ENCODE results near the gene AKAP6. TPM values are rescaled to one million over a fixed set of nuclear protein-coding genes. Genes with fewer than 3 reads are reported as not detected.

Gene AKAP6
- total and polyA plus RNA-seq, 5 donors from 2014 or later = 0.07 to 1.1 (median 0.47) TPM

DNA sequence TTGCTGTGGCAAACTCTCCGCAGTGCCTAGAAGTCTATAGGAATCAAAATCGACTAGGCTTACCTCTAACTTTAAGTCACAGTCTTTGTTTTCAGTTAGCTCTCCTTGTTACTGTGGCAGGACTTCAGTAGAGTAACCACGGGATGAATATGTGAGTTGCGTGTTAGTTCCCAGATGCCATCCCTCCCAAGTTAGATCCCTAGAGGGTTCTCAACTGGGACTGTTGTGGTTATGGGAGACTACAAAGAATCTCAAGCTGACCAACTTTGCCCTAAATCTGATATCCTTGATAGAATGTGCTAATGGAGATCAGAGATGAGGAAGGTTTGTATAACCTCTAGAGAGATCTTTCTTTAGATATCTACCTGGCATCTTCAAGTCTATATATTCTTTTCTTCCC lies 208.1 kb downstream of the AKAP6 start:
- H3K9me3 Mint-ChIP-seq = no peaks in the 10 kb centered on the region
- no peak overlapping the region for H3K27ac ChIP-seq (ENCODE audit: insufficient read depth, low read length, poor library complexity, severe bottlenecking)
- no peak overlapping the region for H3K27ac Mint-ChIP-seq
- H3K4me1 Mint-ChIP-seq = no peaks in the 10 kb centered on the region
- no peak for DNase-seq
- H3K4me3 Mint-ChIP-seq = no peak overlapping the region
- no peak overlapping the region for H3K4me3 ChIP-seq (ENCODE audit: low read depth, low read length)
- H3K9me3 ChIP-seq (ENCODE audit: control insufficient read depth in 2 of 2, low read length in 2 of 2) = no peaks in the 10 kb centered on the region
- H3K36me3 Mint-ChIP-seq = no peaks in the 10 kb centered on the region
- H3K4me1 ChIP-seq (ENCODE audit: control insufficient read depth, insufficient read depth, low read length, poor library complexity, severe bottlenecking) = no peaks in the 10 kb centered on the region
- ATAC-seq (ENCODE audit: low read depth in 2 of 2) = no peak
- no peaks in the 10 kb centered on the region for H3K27me3 Mint-ChIP-seq
- H3K27me3 ChIP-seq (ENCODE audit: control insufficient read depth, insufficient read depth, low read length) = peaks cover 1% of the 10 kb centered on the region
- no peaks in the 10 kb centered on the region for H3K36me3 ChIP-seq (ENCODE audit: control insufficient read depth, insufficient read depth, low read length)

DNA sequence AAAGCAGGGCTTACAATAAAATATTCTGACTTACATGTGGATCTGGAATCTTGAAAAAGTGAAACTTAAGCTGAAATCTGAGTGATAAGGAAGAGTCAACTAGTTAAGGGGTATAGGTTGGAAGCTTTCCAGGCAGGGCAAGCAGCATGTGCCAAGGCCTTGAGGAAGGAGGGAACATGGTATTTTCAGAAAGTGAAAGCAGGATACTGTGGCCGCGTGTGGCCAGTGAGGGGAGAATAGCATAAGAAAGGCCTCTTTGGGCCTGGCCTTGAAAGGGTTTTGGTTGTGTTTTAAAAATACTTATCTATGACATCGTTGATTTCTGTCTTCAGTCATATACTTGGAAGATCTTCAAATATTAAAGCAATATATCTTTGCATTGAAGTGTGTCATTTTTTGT lies 213.4 kb downstream of the AKAP6 start:
- Histone ChIP-seq H3K4me1 (ENCODE audit: control insufficient read depth, insufficient read depth, low read length, poor library complexity, severe bottlenecking) (no peaks in the 10 kb centered on the region), H3K27ac (ENCODE audit: insufficient read depth, low read length, poor library complexity, severe bottlenecking) (no peak overlapping the region), H3K27me3 (ENCODE audit: control insufficient read depth, insufficient read depth, low read length) (no peaks in the 10 kb centered on the region), H3K9me3 (ENCODE audit: control insufficient read depth in 2 of 2, low read length in 2 of 2) (no peaks in the 10 kb centered on the region), H3K36me3 (ENCODE audit: control insufficient read depth, insufficient read depth, low read length) (no peaks in the 10 kb centered on the region), H3K4me3 (ENCODE audit: low read depth, low read length) (no peak overlapping the region)
- H3K36me3 Mint-ChIP-seq = peaks cover 5% of the 10 kb centered on the region
- no peak overlapping the region for H3K4me3 Mint-ChIP-seq
- H3K27me3 Mint-ChIP-seq = peaks cover 3% of the 10 kb centered on the region
- H3K9me3 Mint-ChIP-seq = peaks cover 0 to 1% (median 0%) of the 10 kb centered on the region in 7 donors
- DNase-seq (no peak), ATAC-seq (ENCODE audit: low read depth in 2 of 2) (no peak)
- no peaks in the 10 kb centered on the region for H3K4me1 Mint-ChIP-seq
- no peak overlapping the region for H3K27ac Mint-ChIP-seq

DNA sequence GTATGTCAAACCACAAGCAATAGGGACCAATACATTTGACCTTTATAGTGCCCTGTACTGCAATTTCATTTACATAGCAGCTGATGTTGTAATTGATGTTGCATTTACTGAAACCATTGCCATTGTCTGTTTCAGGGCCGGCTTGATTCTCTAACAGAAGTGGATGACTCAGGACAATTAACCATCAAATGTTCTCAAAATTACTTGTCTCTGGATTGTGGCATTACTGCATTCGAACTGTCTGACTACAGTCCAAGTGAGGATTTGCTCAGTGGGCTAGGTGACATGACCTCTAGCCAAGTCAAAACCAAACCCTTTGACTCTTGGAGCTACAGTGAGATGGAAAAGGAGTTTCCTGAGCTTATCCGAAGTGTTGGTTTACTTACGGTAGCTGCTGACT lies 216.0 kb downstream of the AKAP6 start:
- no peaks in the 10 kb centered on the region for H3K27me3 ChIP-seq (ENCODE audit: control insufficient read depth, insufficient read depth, low read length)
- H3K4me3 ChIP-seq (ENCODE audit: low read depth, low read length) = no peak overlapping the region
- no peaks in the 10 kb centered on the region for H3K36me3 ChIP-seq (ENCODE audit: control insufficient read depth, insufficient read depth, low read length)
- Mint-ChIP-seq H3K36me3 (peaks cover 5% of the 10 kb centered on the region), H3K4me3 (no peak overlapping the region), H3K4me1 (no peaks in the 10 kb centered on the region), H3K27ac (no peak overlapping the region), H3K9me3 (peaks cover 0 to 1% (median 0%) of the 10 kb centered on the region in 7 donors), H3K27me3 (peaks cover 4% of the 10 kb centered on the region)
- no peak for DNase-seq
- no peaks in the 10 kb centered on the region for H3K4me1 ChIP-seq (ENCODE audit: control insufficient read depth, insufficient read depth, low read length, poor library complexity, severe bottlenecking)
- no peak overlapping the region for H3K27ac ChIP-seq (ENCODE audit: insufficient read depth, low read length, poor library complexity, severe bottlenecking)
- no peaks in the 10 kb centered on the region for H3K9me3 ChIP-seq (ENCODE audit: control insufficient read depth in 2 of 2, low read length in 2 of 2)
- no peak for ATAC-seq (ENCODE audit: low read depth in 2 of 2)

DNA sequence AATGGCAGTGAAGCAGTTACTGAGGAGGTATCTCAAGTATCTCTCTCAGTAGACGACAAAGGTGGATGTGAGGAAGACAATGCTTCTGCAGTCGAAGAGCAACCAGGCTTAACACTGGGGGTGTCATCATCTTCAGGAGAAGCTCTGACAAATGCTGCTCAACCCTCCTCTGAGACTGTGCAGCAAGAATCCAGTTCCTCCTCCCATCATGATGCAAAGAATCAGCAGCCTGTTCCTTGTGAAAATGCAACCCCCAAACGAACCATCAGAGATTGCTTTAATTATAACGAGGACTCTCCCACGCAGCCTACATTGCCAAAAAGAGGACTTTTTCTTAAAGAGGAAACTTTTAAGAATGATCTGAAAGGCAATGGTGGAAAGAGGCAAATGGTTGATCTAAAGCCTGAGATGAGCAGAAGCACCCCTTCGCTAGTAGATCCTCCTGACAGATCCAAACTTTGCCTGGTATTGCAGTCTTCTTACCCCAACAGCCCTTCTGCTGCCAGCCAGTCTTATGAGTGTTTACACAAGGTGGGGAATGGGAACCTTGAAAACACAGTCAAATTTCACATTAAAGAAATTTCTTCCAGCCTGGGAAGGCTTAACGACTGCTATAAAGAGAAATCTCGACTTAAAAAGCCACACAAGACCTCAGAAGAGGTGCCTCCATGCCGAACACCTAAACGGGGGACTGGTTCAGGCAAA lies 216.6 kb downstream of the AKAP6 start:
- no peaks in the 10 kb centered on the region for H3K27me3 ChIP-seq (ENCODE audit: control insufficient read depth, insufficient read depth, low read length)
- H3K4me1 ChIP-seq (ENCODE audit: control insufficient read depth, insufficient read depth, low read length, poor library complexity, severe bottlenecking) = no peaks in the 10 kb centered on the region
- H3K4me1 Mint-ChIP-seq = no peaks in the 10 kb centered on the region
- DNase-seq (no peak), ATAC-seq (ENCODE audit: low read depth in 2 of 2) (no peak)
- H3K4me3 ChIP-seq (ENCODE audit: low read depth, low read length) = no peak overlapping the region
- no peak overlapping the region for H3K27ac ChIP-seq (ENCODE audit: insufficient read depth, low read length, poor library complexity, severe bottlenecking)
- no peak overlapping the region for H3K27ac Mint-ChIP-seq
- no peaks in the 10 kb centered on the region for H3K9me3 ChIP-seq (ENCODE audit: control insufficient read depth in 2 of 2, low read length in 2 of 2)
- no peak overlapping the region for H3K4me3 Mint-ChIP-seq
- peaks cover 5% of the 10 kb centered on the region for H3K36me3 Mint-ChIP-seq
- no peaks in the 10 kb centered on the region for H3K36me3 ChIP-seq (ENCODE audit: control insufficient read depth, insufficient read depth, low read length)
- peaks cover 4% of the 10 kb centered on the region for H3K27me3 Mint-ChIP-seq
- H3K9me3 Mint-ChIP-seq = peaks cover 0 to 1% (median 0%) of the 10 kb centered on the region in 7 donors

DNA sequence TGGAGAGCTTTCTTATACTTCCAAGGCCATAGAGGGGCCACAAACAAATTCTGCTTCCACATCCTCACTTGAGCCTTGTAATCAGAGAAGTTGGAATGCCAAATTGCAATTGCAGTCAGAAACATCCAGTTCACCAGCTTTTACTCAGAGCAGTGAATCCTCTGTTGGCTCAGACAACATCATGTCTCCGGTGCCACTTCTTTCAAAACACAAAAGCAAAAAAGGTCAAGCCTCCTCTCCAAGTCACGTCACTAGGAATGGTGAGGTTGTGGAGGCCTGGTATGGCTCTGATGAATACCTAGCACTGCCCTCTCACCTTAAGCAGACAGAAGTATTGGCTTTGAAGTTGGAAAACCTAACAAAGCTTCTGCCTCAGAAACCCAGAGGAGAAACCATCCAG lies 217.1 kb downstream of the AKAP6 start:
- H3K9me3 Mint-ChIP-seq = peaks cover 0 to 1% (median 0%) of the 10 kb centered on the region in 7 donors
- H3K4me3 ChIP-seq (ENCODE audit: low read depth, low read length) = no peak overlapping the region
- H3K36me3 ChIP-seq (ENCODE audit: control insufficient read depth, insufficient read depth, low read length) = no peaks in the 10 kb centered on the region
- peaks cover 5% of the 10 kb centered on the region for H3K36me3 Mint-ChIP-seq
- no peaks in the 10 kb centered on the region for H3K4me1 Mint-ChIP-seq
- no peaks in the 10 kb centered on the region for H3K4me1 ChIP-seq (ENCODE audit: control insufficient read depth, insufficient read depth, low read length, poor library complexity, severe bottlenecking)
- ATAC-seq (ENCODE audit: low read depth in 2 of 2) (no peak), DNase-seq (no peak)
- no peaks in the 10 kb centered on the region for H3K27me3 ChIP-seq (ENCODE audit: control insufficient read depth, insufficient read depth, low read length)
- H3K27ac Mint-ChIP-seq = no peak overlapping the region
- H3K27ac ChIP-seq (ENCODE audit: insufficient read depth, low read length, poor library complexity, severe bottlenecking) = no peak overlapping the region
- H3K9me3 ChIP-seq (ENCODE audit: control insufficient read depth in 2 of 2, low read length in 2 of 2) = no peaks in the 10 kb centered on the region
- H3K4me3 Mint-ChIP-seq = no peak overlapping the region
- peaks cover 4% of the 10 kb centered on the region for H3K27me3 Mint-ChIP-seq

DNA sequence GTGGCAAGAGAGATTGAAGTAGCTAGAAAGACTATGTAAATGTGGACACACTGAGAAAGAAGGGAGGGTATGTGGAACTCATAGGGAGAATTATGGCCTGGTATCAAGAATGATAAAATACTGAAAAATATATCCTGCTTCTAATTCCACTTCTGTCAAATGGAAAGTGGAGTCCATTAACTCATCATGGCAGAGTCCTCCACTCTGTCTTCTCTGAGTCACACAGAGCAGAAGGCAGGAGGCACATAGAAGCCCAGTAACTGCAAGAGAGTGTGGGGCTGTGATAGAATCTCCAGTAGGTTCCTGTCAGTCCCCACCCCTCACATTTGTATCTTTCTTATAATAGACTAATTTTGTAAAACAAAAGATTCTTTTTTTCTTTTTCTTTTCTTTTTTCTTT lies 223.7 kb downstream of the AKAP6 start:
- no peak overlapping the region for H3K4me3 ChIP-seq (ENCODE audit: low read depth, low read length)
- no peaks in the 10 kb centered on the region for H3K27me3 ChIP-seq (ENCODE audit: control insufficient read depth, insufficient read depth, low read length)
- ATAC-seq (ENCODE audit: low read depth in 2 of 2) (no peak), DNase-seq (no peak)
- Mint-ChIP-seq H3K27ac (no peak overlapping the region), H3K4me1 (peaks cover 0 to 4% (median 0%) of the 10 kb centered on the region in 4 donors), H3K36me3 (no peaks in the 10 kb centered on the region), H3K27me3 (peaks cover 7% of the 10 kb centered on the region), H3K4me3 (no peak overlapping the region), H3K9me3 (peaks cover 0 to 1% (median 0%) of the 10 kb centered on the region in 7 donors)
- no peaks in the 10 kb centered on the region for H3K4me1 ChIP-seq (ENCODE audit: control insufficient read depth, insufficient read depth, low read length, poor library complexity, severe bottlenecking)
- H3K36me3 ChIP-seq (ENCODE audit: control insufficient read depth, insufficient read depth, low read length) = no peaks in the 10 kb centered on the region
- no peak overlapping the region for H3K27ac ChIP-seq (ENCODE audit: insufficient read depth, low read length, poor library complexity, severe bottlenecking)
- H3K9me3 ChIP-seq (ENCODE audit: control insufficient read depth in 2 of 2, low read length in 2 of 2) = no peaks in the 10 kb centered on the region

DNA sequence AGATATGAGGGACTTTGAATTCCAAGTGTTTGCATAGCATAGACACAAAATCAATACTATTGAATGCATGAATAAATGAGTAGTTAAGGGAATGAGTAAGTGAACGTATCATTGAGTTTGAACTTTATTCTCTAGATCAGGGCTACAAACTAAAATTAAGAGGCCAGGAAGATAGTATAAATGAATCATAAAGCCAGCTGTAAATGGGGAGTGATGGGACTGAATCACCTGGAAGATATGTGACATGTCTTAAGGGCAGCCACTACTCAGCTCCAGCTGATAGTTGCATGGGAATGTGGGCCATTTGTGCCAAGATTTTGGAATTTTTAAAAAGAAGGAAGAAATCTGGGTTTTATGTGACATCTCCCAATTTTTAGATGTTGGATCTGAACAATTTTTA lies 229.9 kb downstream of the AKAP6 start:
- H3K4me1 Mint-ChIP-seq = peaks cover 0 to 3% (median 0%) of the 10 kb centered on the region in 4 donors
- Histone ChIP-seq H3K4me3 (ENCODE audit: low read depth, low read length) (no peak overlapping the region), H3K36me3 (ENCODE audit: control insufficient read depth, insufficient read depth, low read length) (no peaks in the 10 kb centered on the region), H3K4me1 (ENCODE audit: control insufficient read depth, insufficient read depth, low read length, poor library complexity, severe bottlenecking) (no peaks in the 10 kb centered on the region), H3K27me3 (ENCODE audit: control insufficient read depth, insufficient read depth, low read length) (no peaks in the 10 kb centered on the region), H3K9me3 (ENCODE audit: control insufficient read depth in 2 of 2, low read length in 2 of 2) (no peaks in the 10 kb centered on the region), H3K27ac (ENCODE audit: insufficient read depth, low read length, poor library complexity, severe bottlenecking) (no peak overlapping the region)
- peaks cover 7% of the 10 kb centered on the region for H3K27me3 Mint-ChIP-seq
- no peaks in the 10 kb centered on the region for H3K36me3 Mint-ChIP-seq
- no peak overlapping the region for H3K27ac Mint-ChIP-seq
- DNase-seq (no peak), ATAC-seq (ENCODE audit: low read depth in 2 of 2) (no peak)
- H3K9me3 Mint-ChIP-seq = no peaks in the 10 kb centered on the region
- H3K4me3 Mint-ChIP-seq = no peak overlapping the region

DNA sequence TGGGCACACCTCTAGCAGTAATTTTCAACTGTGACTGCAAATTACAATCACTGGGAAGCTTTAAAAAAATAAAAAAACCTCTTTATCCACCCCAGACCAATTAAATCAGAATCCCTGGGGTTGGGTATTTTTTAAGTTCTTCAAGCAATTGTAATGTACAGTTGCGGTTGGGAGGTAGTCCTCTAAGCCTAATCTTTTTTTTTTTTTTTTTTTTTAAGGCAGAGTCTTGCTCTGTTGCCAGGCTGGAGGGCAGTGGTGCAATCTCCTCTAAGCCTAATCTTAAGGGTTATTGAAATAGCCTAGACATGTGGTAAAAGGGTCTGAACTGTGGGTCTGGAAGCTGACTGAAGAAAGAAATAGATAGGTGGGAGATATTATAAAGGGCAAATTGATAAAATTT lies 230.5 kb downstream of the AKAP6 start:
- Mint-ChIP-seq H3K4me1 (peaks cover 0 to 7% (median 4%) of the 10 kb centered on the region in 4 donors), H3K36me3 (no peaks in the 10 kb centered on the region)
- no peak overlapping the region for H3K4me3 ChIP-seq (ENCODE audit: low read depth, low read length)

More for the DNA sequence above, 230.5 kb downstream of the AKAP6 start:
- no peak overlapping the region for H3K4me3 Mint-ChIP-seq
- no peaks in the 10 kb centered on the region for H3K36me3 ChIP-seq (ENCODE audit: control insufficient read depth, insufficient read depth, low read length)
- no peak for ATAC-seq (ENCODE audit: low read depth in 2 of 2)
- no peaks in the 10 kb centered on the region for H3K9me3 ChIP-seq (ENCODE audit: control insufficient read depth in 2 of 2, low read length in 2 of 2)
- H3K9me3 Mint-ChIP-seq = no peaks in the 10 kb centered on the region
- no peak for DNase-seq
- H3K27me3 ChIP-seq (ENCODE audit: control insufficient read depth, insufficient read depth, low read length) = no peaks in the 10 kb centered on the region
- H3K27ac Mint-ChIP-seq = no peak overlapping the region
- no peak overlapping the region for H3K27ac ChIP-seq (ENCODE audit: insufficient read depth, low read length, poor library complexity, severe bottlenecking)
- H3K4me1 ChIP-seq (ENCODE audit: control insufficient read depth, insufficient read depth, low read length, poor library complexity, severe bottlenecking) = peaks cover 2% of the 10 kb centered on the region
- peaks cover 7% of the 10 kb centered on the region for H3K27me3 Mint-ChIP-seq

Measured in CD4-positive, CD25-positive, alpha-beta regulatory T cell (primary cell).